Measurements from ENCODE around the gene MPND. TPM values are rescaled to one million over a fixed set of nuclear protein-coding genes. Genes with fewer than 3 reads are reported as not detected.
"Not testable (repeated sequence)": the region's sequence is repeated elsewhere in the genome, so short reads cannot be mapped to it uniquely, and the experiment has no call there.

MPND gene
- total RNA-seq, 6 donors from 2014 or later = 7.7 to 37.1 (median 15.6) TPM

DNA sequence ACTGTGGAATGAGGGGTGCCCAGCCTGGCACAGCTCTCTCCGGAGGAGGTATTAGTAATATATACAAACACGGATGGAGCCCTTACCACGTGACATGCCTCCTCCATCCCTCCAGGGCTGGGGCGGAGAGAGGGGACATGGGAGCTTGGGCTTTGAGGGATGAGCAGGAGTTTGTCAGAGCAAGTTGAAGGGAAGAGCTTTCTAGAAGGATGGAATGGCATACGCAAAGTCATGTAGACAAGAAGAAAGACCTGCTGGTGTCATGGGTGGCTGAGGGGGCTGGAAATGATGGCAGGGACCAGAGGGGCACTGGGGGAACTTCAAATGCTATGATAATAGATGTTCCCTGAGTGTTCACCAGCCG, 2.6 kb downstream of the MPND start:
- H3K36me3 ChIP-seq = peaks cover 0 to 14% (median 0%) of the 10 kb centered on the region in 4 donors
- H3K9me3 ChIP-seq = no peaks in the 10 kb centered on the region
- no peak for ATAC-seq (ENCODE audit: low FRiP score in 2 of 2)
- H3K27ac ChIP-seq = no peak overlapping the region
- no peak for TF ChIP-seq POLR2AphosphoS5 (IDR thresholded peaks at IDR 0.05)
- TF ChIP-seq EP300 (IDR thresholded peaks at IDR 0.05) = no peak
- TF ChIP-seq, protein P1, sequence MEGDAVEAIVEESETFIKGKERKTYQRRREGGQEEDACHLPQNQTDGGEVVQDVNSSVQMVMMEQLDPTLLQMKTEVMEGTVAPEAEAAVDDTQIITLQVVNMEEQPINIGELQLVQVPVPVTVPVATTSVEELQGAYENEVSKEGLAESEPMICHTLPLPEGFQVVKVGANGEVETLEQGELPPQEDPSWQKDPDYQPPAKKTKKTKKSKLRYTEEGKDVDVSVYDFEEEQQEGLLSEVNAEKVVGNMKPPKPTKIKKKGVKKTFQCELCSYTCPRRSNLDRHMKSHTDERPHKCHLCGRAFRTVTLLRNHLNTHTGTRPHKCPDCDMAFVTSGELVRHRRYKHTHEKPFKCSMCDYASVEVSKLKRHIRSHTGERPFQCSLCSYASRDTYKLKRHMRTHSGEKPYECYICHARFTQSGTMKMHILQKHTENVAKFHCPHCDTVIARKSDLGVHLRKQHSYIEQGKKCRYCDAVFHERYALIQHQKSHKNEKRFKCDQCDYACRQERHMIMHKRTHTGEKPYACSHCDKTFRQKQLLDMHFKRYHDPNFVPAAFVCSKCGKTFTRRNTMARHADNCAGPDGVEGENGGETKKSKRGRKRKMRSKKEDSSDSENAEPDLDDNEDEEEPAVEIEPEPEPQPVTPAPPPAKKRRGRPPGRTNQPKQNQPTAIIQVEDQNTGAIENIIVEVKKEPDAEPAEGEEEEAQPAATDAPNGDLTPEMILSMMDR (IDR thresholded peaks at IDR 0.05) = no peak
- TF ChIP-seq POLR2A (IDR thresholded peaks at IDR 0.05) = no peak
- DNase-seq = no peak
- WGBS, 2 donors = 92 to 97% methylated on average over 6 of the region's 6 CpGs
- H3K4me3 ChIP-seq = no peak overlapping the region
- no peaks in the 10 kb centered on the region for H3K27me3 ChIP-seq
- peaks cover 11 to 15% (median 12%) of the 10 kb centered on the region in 4 donors for H3K4me1 ChIP-seq

DNA sequence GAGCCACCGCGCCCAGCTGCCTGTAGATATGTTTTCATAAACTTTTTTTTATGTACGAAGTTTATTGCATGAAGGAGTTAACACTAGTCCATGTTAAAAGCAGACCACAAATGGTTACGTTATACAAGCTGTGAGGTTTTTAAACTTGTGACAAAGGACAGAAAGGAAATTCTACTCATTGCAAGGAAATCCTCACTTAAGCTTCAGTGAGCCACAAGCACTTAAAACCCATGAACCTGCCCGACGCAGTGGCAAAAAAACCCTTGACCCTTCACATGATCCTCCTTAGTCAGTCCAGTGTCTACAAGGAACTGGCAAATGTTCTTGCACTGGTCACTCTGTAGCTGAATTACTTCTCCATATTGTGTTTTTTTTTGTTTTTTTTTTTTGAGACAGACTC, 4.2 kb downstream of the MPND start:
- WGBS, 2 donors = 64 to 82% methylated on average over 6 of the region's 6 CpGs
- ATAC-seq (ENCODE audit: low FRiP score in 2 of 2) = no peak
- Histone ChIP-seq H3K36me3 (peaks cover 0 to 14% (median 0%) of the 10 kb centered on the region in 4 donors), H3K27ac (no peak overlapping the region), H3K9me3 (no peaks in the 10 kb centered on the region), H3K4me1 (peaks cover 7 to 9% (median 7%) of the 10 kb centered on the region in 4 donors), H3K27me3 (no peaks in the 10 kb centered on the region), H3K4me3 (no peak overlapping the region)
- TF ChIP-seq EP300 (IDR thresholded peaks at IDR 0.05) (no peak), POLR2A (IDR thresholded peaks at IDR 0.05) (no peak), POLR2AphosphoS5 (IDR thresholded peaks at IDR 0.05) (no peak)
- TF ChIP-seq, protein P1 (IDR thresholded peaks at IDR 0.05) = no peak
- no peak for DNase-seq

DNA sequence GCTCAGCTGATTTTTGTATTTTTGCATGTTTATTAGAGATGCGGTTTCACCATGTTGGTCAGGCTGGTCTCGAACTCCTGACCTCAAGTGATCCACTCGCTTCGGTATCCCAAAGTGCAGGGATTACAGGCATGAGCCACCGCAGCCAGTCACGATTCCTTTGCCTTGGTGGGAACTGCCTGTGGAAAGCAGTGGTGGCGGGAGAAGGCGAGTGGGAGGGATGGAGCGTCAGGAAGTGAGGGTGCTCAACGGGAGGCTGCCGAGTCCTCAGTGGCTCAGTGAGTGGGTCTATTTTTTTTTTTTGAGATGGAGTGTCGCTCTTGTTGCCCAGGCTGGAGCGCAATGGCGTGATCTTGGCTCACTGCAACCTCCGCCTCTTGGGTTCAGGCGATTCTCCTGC, 5.9 kb downstream of the MPND start:
- DNase-seq; H3K27ac ChIP-seq; H3K27me3 ChIP-seq; H3K4me3 ChIP-seq; H3K9me3 ChIP-seq; ATAC-seq (ENCODE audit: low FRiP score in 2 of 2); H3K4me1 ChIP-seq: not testable (repeated sequence)
- peaks cover 0 to 17% (median 1%) of the 10 kb centered on the region in 4 donors for H3K36me3 ChIP-seq
- 94 to 97% methylated on average over 16 of the region's 16 CpGs for WGBS, 2 donors

GRCh38 chr19:4350111-4350510, 6.7 kb downstream of the MPND start:
- Histone ChIP-seq H3K36me3 (peaks cover 0 to 17% (median 2%) of the 10 kb centered on the region in 4 donors), H3K4me3 (no peak overlapping the region)
- ATAC-seq (ENCODE audit: low FRiP score in 2 of 2) = no peak

DNA sequence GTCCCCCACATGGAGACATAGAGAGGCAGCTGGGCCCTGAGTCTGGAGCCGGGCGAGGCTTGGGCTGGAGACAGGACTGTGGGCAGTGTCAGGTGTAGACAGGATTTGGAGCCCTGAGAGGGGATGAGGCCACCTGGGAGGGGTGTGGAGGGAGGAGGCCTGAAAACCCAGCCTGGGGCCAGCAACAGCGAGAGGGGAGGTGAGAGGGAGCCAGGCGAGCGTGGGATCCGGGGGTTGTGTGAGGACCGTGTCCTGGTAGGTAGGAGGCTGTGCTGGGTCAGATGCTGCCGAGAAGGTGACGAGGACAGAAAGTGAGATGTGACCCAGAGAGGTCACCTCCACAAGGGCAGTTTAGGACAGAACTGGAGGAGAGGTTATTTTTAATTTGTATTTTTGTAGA, 7.4 kb downstream of the MPND start:
- no peaks in the 10 kb centered on the region for H3K9me3 ChIP-seq
- no peaks in the 10 kb centered on the region for H3K27me3 ChIP-seq
- no peak overlapping the region for H3K27ac ChIP-seq
- no peaks in the 10 kb centered on the region for H3K4me1 ChIP-seq
- no peak for ATAC-seq (ENCODE audit: low FRiP score in 2 of 2)
- no peak for DNase-seq
- H3K4me3 ChIP-seq = no peak overlapping the region
- WGBS, 2 donors = 96 to 98% methylated on average over 9 of the region's 9 CpGs
- peaks cover 0 to 17% (median 2%) of the 10 kb centered on the region in 4 donors for H3K36me3 ChIP-seq
- no peak for TF ChIP-seq POLR2A (IDR thresholded peaks at IDR 0.05)
- TF ChIP-seq EP300 (IDR thresholded peaks at IDR 0.05) = no peak
- no peak for TF ChIP-seq POLR2AphosphoS5 (IDR thresholded peaks at IDR 0.05)
- TF ChIP-seq, protein P1 (IDR thresholded peaks at IDR 0.05) = no peak

More at GRCh38 chr19:4350111-4350510, 6.7 kb downstream of the MPND start:
- Histone ChIP-seq H3K27me3 (no peaks in the 10 kb centered on the region), H3K27ac (no peak overlapping the region), H3K9me3 (no peaks in the 10 kb centered on the region), H3K4me1 (no peaks in the 10 kb centered on the region)
- DNase-seq = no peak
- WGBS, 2 donors = 87 to 94% methylated on average over 8 of the region's 8 CpGs
- TF ChIP-seq EP300 (IDR thresholded peaks at IDR 0.05) = no peak
- no peak for TF ChIP-seq POLR2A (IDR thresholded peaks at IDR 0.05)
- TF ChIP-seq, protein P1 (IDR thresholded peaks at IDR 0.05) = no peak
- TF ChIP-seq POLR2AphosphoS5 (IDR thresholded peaks at IDR 0.05) = no peak
